RWPE1 (cell line): Measurements from ENCODE around the gene OR10H4.

Source experiments
- CTCF ChIA-PET: fragments of 350-600 bp; sonication (Branson Sonifier 250); formaldehyde crosslinking; extraction: SDS; loops from one replicate; lab custom pipeline; 2021; lab: Yijun Ruan, JAX
- POLR2A ChIA-PET: fragments of 400-600 bp; formaldehyde crosslinking; extraction: SDS; loops from one replicate; lab custom pipeline; 2020; ENCODE audit warnings: antibody characterized with exemption; ENCODE audit not compliant: low non-redundant PET; lab: Yijun Ruan, JAX
- DNase-seq: peaks from one replicate; pipeline ENCODE4 v3.0.0; 2012; ENCODE audit warnings: low spot score
- H3K27ac ChIP-seq: fragments of 450-650 bp; 2 replicates; pipeline ENCODE4 v1.5.1; 2017
- CTCF ChIP-seq: fragments of 450-650 bp; conservative IDR thresholded peaks from 2 replicates; pipeline ENCODE4 v1.5.1; 2017; ENCODE audit warnings: low read depth, mild to moderate bottlenecking

The OR10H4 gene

GRCh38 chr19:15911599-15912235, 37.1 kb upstream of the OR10H4 start:
- no peak for DNase-seq
- no peak for TF ChIP-seq CTCF
- CTCF ChIA-PET, result interaction anchor here (0.8 kb wide), 1 partner anchor 42 kb away, joined by 5 read pairs; no protein-coding TSS in a partner anchor
- POLR2A ChIA-PET, result no interaction called here
- no peak overlapping the region for H3K27ac ChIP-seq

GRCh38 chr19:15913384-15913783, 35.4 kb upstream of the OR10H4 start:
- ChIA-PET CTCF (no interaction called here), POLR2A (no interaction called here)
- DNase-seq, result no peak
- no peak for TF ChIP-seq CTCF
- no peak overlapping the region for H3K27ac ChIP-seq

GRCh38 chr19:15913830-15914229, 35.0 kb upstream of the OR10H4 start:
- ChIA-PET POLR2A (no interaction called here), CTCF (no interaction called here)
- DNase-seq, result no peak
- no peak for TF ChIP-seq CTCF
- no peak overlapping the region for H3K27ac ChIP-seq

- TF ChIP-seq CTCF, result no peak
- ChIA-PET POLR2A (no interaction called here), CTCF (no interaction called here)
Measured at GRCh38 chr19:15915109-15915508, 33.7 kb upstream of the OR10H4 start.

GRCh38 chr19:15919243-15919642, 29.6 kb upstream of the OR10H4 start:
- no peak overlapping the region for H3K27ac ChIP-seq
- ChIA-PET CTCF (no interaction called here), POLR2A (no interaction called here)
- no peak for TF ChIP-seq CTCF
- DNase-seq, result no peak

More at GRCh38 chr19:15915109-15915508, 33.7 kb upstream of the OR10H4 start:
- H3K27ac ChIP-seq, result no peak overlapping the region
- no peak for DNase-seq

GRCh38 chr19:15922021-15922420, 26.8 kb upstream of the OR10H4 start:
- POLR2A ChIA-PET, result no interaction called here

More at GRCh38 chr19:15922021-15922420, 26.8 kb upstream of the OR10H4 start:
- CTCF ChIA-PET, result interaction anchor here (1.1 kb wide), 1 partner anchor 313 kb away, joined by 3 read pairs; no protein-coding TSS in a partner anchor
- no peak overlapping the region for H3K27ac ChIP-seq
- TF ChIP-seq CTCF, result no peak
- DNase-seq, result no peak
